Measurements from ENCODE around the gene TTC28. TPM values are rescaled to one million over a fixed set of nuclear protein-coding genes. Genes with fewer than 3 reads are reported as not detected.

TTC28 gene
- total RNA-seq, 6 experiments from 2014 or later: 10.8 to 18.9 (median 13.6) TPM

- H3K36me3 Mint-ChIP-seq (ENCODE audit: low read depth): no peaks in the 10 kb centered on the region
- no peaks in the 10 kb centered on the region for H3K27me3 Mint-ChIP-seq (ENCODE audit: insufficient read depth)
- peaks cover 52% of the 10 kb centered on the region for H3K4me1 Mint-ChIP-seq (ENCODE audit: low read depth)
- H3K27ac Mint-ChIP-seq: peak overlapping the region; percentile 85
- DNase-seq: peak; percentile 56
- peak overlapping the region; percentile 92 for H3K4me3 Mint-ChIP-seq
- peak; percentile 88 for TF ChIP-seq CTCF (IDR thresholded peaks at IDR 0.05)
- H3K9me3 Mint-ChIP-seq: no peaks in the 10 kb centered on the region
These were observed 237.4 kb downstream of the TTC28 start for GRCh38 chr22:28442264-28442710.

DNA sequence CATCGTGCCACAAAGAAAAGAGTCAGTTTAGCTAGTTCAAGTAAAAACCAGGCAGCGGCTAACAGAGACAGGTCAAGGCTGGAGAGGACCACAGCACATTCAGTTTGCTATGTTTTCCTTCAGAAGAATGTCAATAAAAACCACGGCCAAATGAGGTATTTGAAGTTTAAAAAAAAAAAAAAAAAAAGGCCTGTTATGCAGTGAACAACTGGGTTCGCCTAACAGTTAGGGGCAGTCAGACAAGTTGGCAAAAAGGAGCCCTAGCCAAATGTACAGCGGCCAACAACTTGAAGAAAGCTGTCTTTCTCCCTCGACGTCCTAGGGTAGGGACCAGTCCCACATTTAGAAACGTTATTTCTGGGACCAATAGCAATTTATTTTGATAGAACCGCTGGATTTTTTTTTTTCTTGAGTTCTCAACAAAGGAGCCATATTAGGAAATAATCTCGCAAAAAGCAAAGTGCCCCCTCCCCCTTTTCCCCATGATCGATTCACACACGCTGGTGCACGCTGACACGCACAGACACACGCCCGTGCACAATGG, 237.8 kb downstream of the TTC28 start:
- Mint-ChIP-seq H3K4me1 (ENCODE audit: low read depth) (peaks cover 52% of the 10 kb centered on the region), H3K27ac (peak overlapping the region; percentile 84), H3K4me3 (peak overlapping the region; percentile 92), H3K36me3 (ENCODE audit: low read depth) (no peaks in the 10 kb centered on the region), H3K27me3 (ENCODE audit: insufficient read depth) (no peaks in the 10 kb centered on the region), H3K9me3 (no peaks in the 10 kb centered on the region)
- no peak for TF ChIP-seq CTCF (IDR thresholded peaks at IDR 0.05)
- DNase-seq: no peak

- Mint-ChIP-seq H3K27ac (no peak overlapping the region), H3K27me3 (ENCODE audit: insufficient read depth) (no peaks in the 10 kb centered on the region)
These were observed 238.8 kb downstream of the TTC28 start for GRCh38 chr22:28440592-28441390.

DNA sequence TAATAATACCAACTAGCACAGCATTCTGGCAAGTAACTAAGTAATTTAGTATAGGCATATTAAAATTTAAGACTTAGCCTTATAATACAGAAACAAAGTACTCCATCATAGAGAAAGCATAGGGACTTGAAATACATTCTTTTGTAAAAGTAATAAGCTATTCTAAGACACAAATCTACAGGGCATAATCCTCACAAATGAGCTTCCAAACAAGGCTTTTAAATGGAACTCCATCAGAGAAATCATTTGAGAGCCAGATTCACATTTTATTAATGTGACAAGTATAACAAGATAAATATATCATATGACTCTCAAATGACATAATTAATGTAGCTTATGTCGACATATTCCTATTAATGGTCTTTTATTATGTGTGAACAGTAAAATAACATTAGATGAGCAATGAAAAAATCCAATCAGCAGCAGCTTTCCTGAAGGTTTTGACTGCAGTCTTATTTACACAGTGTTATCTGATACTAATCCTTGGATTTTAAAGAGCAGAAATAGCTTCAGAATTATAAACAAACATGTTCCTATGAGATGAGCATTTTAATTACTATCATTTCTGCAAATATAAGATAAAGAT, 241.4 kb downstream of the TTC28 start:
- no peak for DNase-seq
- no peaks in the 10 kb centered on the region for H3K9me3 Mint-ChIP-seq
- peaks cover 60% of the 10 kb centered on the region for H3K4me1 Mint-ChIP-seq (ENCODE audit: low read depth)
- H3K27ac Mint-ChIP-seq: no peak overlapping the region
- no peaks in the 10 kb centered on the region for H3K36me3 Mint-ChIP-seq (ENCODE audit: low read depth)
- no peak overlapping the region for H3K4me3 Mint-ChIP-seq
- H3K27me3 Mint-ChIP-seq (ENCODE audit: insufficient read depth): no peaks in the 10 kb centered on the region
- no peak for TF ChIP-seq CTCF (IDR thresholded peaks at IDR 0.05)

More at GRCh38 chr22:28440592-28441390, 238.8 kb downstream of the TTC28 start:
- Mint-ChIP-seq H3K4me3 (no peak overlapping the region), H3K9me3 (no peaks in the 10 kb centered on the region), H3K4me1 (ENCODE audit: low read depth) (peaks cover 62% of the 10 kb centered on the region), H3K36me3 (ENCODE audit: low read depth) (no peaks in the 10 kb centered on the region)
- DNase-seq: peak; percentile 51
- peak; percentile 39; the same call in 1 of the 2 replicates for TF ChIP-seq CTCF (IDR thresholded peaks at IDR 0.05)

- Mint-ChIP-seq H3K9me3 (no peaks in the 10 kb centered on the region), H3K27me3 (ENCODE audit: insufficient read depth) (peaks cover 1% of the 10 kb centered on the region; the same call in 1 of the 2 replicates), H3K4me1 (ENCODE audit: low read depth) (peaks cover 47% of the 10 kb centered on the region), H3K27ac (no peak overlapping the region; the same call in 1 of the 2 replicates), H3K36me3 (ENCODE audit: low read depth) (no peaks in the 10 kb centered on the region), H3K4me3 (no peak overlapping the region; the same call in 1 of the 2 replicates)
- no peak for DNase-seq
- no peak for TF ChIP-seq CTCF (IDR thresholded peaks at IDR 0.05)
These were observed 243.7 kb downstream of the TTC28 start for GRCh38 chr22:28435982-28436381.
